ENCODE data around the gene REC8.

DNA sequence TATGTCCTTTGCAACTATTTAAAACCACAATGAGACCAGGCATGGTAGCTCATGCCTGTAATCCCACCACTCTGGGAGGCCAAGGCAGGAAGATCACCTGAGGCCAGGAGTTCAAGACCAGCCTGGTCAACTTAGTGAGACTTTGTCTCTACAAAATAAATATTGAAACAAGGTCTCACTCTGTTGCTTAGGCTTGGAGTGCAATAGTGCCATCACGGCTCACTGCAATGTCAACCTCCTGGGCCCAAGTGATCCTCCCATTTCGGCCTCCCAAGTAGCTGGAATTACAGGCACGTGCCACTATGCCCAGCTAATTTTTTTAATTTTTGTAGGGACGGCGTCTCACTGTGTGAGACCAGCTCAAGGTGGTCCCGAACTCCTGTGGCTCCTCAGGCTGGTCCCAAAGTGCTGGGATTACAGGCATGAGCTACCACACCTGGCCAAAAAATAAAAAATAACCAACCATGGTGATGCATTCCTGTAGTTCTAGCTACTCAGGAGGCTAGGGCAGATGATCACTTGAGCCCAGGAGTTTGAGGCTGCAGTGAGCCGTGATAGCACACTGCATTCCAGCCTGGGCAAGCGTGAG lies 42.4 kb upstream of the REC8 start:
- TF ChIP-seq EZH2 (IDR thresholded peaks at IDR 0.05; ENCODE audit: borderline replicate concordance, low read depth, low read length, poor library complexity, severe bottlenecking) (no peak), CTCF (conservative IDR thresholded peaks at IDR 0.05; ENCODE audit: low read depth, low read length) (no peak)
